Loucy (cell line): ENCODE data around the gene KDM4B.

ENCODE experiments used
- CTCF ChIP-seq: fragments of 200-600 bp; sonication (generic); conservative IDR thresholded peaks from 2 replicates; pipeline ENCODE4 v1.5.1; 2014; ENCODE audit warnings: mild to moderate bottlenecking, antibody characterized with exemption, low read length
- EZH2phosphoT487 ChIP-seq: fragments of 200-600 bp; IDR thresholded peaks from 2 replicates; pipeline ENCODE4 v1.6.1; 2018; ENCODE audit warnings: antibody characterized with exemption, mild to moderate bottlenecking, moderate library complexity, borderline replicate concordance

GRCh38 chr19:5137571-5138124 is 168.7 kb downstream of the KDM4B start:
- peak; percentile 60 for TF ChIP-seq CTCF
- TF ChIP-seq EZH2phosphoT487, result no peak
